Activated naive CD4-positive, alpha-beta T cell treated with anti-CD3 and anti-CD28 coated beads for 36 hours (primary cell): ENCODE measurements around the gene DYRK3. TPM values are rescaled to one million over a fixed set of nuclear protein-coding genes. Genes with fewer than 3 reads are reported as not detected.
"Not testable (repeated sequence)": the region's sequence is repeated elsewhere in the genome, so short reads cannot be mapped to it uniquely, and the experiment has no call there.

ENCODE experiments used
- CTCF ChIA-PET: fragments of 350-600 bp; sonication (Branson Sonifier 250); formaldehyde crosslinking; loops from one replicate; lab custom pipeline; 2021; ENCODE audit warnings: antibody characterized with exemption; lab: Charles Lee
- DNase-seq: peaks from one replicate; pipeline ENCODE4 v3.0.0-alpha.2; 2020
- H3K27ac Mint-ChIP-seq: one replicate; pipeline ENCODE4 v1.8.0; 2021; ENCODE audit warnings: mild to moderate bottlenecking, mixed read lengths
- H3K27me3 Mint-ChIP-seq: one replicate; pipeline ENCODE4 v1.8.0; 2021; ENCODE audit warnings: low read depth, mixed read lengths
- H3K36me3 Mint-ChIP-seq: one replicate; pipeline ENCODE4 v1.8.0; 2021; ENCODE audit warnings: low read depth, mixed read lengths
- H3K4me1 Mint-ChIP-seq: one replicate; pipeline ENCODE4 v1.8.0; 2021; ENCODE audit warnings: low read depth, mixed read lengths
- H3K4me3 Mint-ChIP-seq: one replicate; pipeline ENCODE4 v1.8.0; 2021; ENCODE audit warnings: mild to moderate bottlenecking, moderate library complexity, mixed read lengths
- H3K9me3 Mint-ChIP-seq: one replicate; pipeline ENCODE4 v1.8.0; 2021; ENCODE audit warnings: mixed read lengths
- intact Hi-C: fragments of 100-400 bp; cut with micrococcal nuclease; formaldehyde crosslinking; loops from one replicate; pipeline ENCODE4 v1.15.1; 2023
- total RNA-seq, 2 experiments: library from RNA; stranded (reverse); gene quantifications; one replicate each; pipeline ENCODE4 v1.2.3, GENCODE V29; 2021

DYRK3 gene
- total RNA-seq, 2 experiments from 2014 or later: 6.5 to 6.7 TPM

DNA sequence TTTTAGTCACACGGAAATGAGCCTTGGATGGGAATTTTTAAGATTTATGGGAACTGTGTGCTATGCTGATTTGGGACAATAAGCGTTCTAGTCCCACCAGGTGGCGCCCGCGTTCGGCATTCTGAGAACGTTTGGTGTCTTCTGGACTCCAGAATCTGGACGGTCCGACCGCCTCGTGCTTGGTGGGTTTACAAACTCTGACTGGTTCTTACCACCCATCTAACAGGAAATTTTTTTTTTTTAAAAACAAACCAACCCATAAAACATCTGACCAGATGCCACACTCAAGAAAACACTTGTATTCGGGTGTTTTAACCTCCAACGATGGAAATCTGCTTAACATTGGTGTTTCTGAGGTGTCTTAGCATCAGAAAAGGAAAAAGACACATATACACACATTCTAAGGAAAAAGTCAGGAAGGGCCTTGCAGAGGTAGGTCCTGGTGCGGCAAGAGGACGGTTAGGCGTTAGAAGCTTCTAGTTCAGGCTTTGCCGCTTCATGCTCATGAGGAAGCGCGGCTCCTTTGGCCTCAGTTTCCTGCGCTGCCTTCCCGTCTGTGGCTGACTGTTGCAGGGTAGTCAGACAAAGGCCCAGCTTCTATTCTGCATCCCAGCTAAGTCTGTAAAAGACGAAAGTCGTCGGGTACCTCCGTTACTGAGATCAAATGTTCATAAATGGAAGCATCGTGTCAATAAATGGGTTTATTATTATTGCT is 814 bp upstream of the DYRK3 start:
- H3K9me3 Mint-ChIP-seq: no peaks in the 10 kb centered on the region
- H3K4me3 Mint-ChIP-seq: peak overlapping the region; percentile 83
- H3K27me3 Mint-ChIP-seq: peaks cover 19% of the 10 kb centered on the region
- CTCF ChIA-PET: interaction anchor here (0.7 to 6.6 kb wide), 27 partner anchors 11 to 348 kb away, joined by 3 to 133 read pairs (median 5); partner anchors contain the start of gene EIF2D
- peaks cover 4% of the 10 kb centered on the region for H3K36me3 Mint-ChIP-seq
- intact Hi-C loops: loop anchor here (1.0 to 2.0 kb wide), 10 partner anchors 22 to 348 kb away; partner anchors contain the start of genes EIF2D and MAPKAPK2
- peak overlapping the region; percentile 92 for H3K27ac Mint-ChIP-seq
- H3K4me1 Mint-ChIP-seq: peaks cover 27% of the 10 kb centered on the region
- DNase-seq: peak; percentile 87

DNA sequence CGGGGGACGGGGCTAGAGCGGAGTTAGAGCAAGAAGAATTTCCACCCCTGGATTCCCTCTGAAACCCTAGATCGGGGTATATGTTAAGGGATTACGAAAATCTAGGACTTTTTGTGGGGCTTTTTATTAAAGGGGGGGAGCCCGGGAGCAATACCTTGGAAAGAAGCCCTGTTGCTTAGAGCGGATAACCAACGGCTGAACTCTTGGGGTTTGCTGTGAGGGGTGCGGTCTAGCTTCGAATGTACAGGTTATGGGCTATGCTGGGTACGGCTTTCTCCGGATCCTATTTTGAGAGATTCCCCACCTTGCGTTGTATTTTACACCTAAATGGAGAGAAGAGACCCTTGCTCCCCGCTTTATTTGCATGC is 626 bp downstream of the DYRK3 start:
- CTCF ChIA-PET: interaction anchor here (1.0 to 6.6 kb wide), 15 partner anchors 9 to 173 kb away, joined by 3 to 133 read pairs (median 8); partner anchors contain the start of gene EIF2D
- peak overlapping the region; percentile 83 for H3K4me3 Mint-ChIP-seq
- H3K36me3 Mint-ChIP-seq: peaks cover 6% of the 10 kb centered on the region
- no peaks in the 10 kb centered on the region for H3K9me3 Mint-ChIP-seq
- peaks cover 27% of the 10 kb centered on the region for H3K4me1 Mint-ChIP-seq
- peak; percentile 21 for DNase-seq
- peaks cover 19% of the 10 kb centered on the region for H3K27me3 Mint-ChIP-seq
- no peak overlapping the region for H3K27ac Mint-ChIP-seq
- intact Hi-C loops: loop anchor here (1.0 to 2.0 kb wide), 7 partner anchors 24 to 347 kb away; partner anchors contain the start of genes EIF2D and MAPKAPK2

DNA sequence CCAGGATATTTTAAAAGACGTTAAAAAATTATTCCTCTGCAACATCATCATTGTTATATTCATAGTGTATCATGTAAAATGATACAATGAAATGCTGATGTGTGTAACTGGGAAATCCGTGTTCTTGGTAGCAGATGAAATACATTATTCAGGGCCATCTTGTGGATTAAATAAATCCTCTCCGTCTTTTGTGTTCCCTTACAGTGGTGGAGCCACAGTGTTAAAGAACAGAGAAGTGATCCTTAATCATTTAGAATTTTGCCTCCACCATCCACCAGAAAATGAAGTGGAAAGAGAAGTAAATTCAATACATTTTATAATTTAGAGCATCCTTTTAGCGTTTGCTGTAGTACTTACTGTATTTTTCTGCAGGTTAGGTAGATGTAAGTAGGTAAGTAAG is 1.3 kb downstream of the DYRK3 start:
- H3K36me3 Mint-ChIP-seq: peaks cover 7% of the 10 kb centered on the region
- peaks cover 16% of the 10 kb centered on the region for H3K27me3 Mint-ChIP-seq
- H3K9me3 Mint-ChIP-seq: no peaks in the 10 kb centered on the region
- H3K27ac Mint-ChIP-seq: no peak overlapping the region
- CTCF ChIA-PET: interaction anchor here (0.7 to 6.6 kb wide), 5 partner anchors 21 to 157 kb away, joined by 3 to 133 read pairs (median 8); no protein-coding TSS in a partner anchor
- peak overlapping the region; percentile 14 for H3K4me3 Mint-ChIP-seq
- H3K4me1 Mint-ChIP-seq: peaks cover 27% of the 10 kb centered on the region
- DNase-seq: no peak
- intact Hi-C loops: no loop called here

DNA sequence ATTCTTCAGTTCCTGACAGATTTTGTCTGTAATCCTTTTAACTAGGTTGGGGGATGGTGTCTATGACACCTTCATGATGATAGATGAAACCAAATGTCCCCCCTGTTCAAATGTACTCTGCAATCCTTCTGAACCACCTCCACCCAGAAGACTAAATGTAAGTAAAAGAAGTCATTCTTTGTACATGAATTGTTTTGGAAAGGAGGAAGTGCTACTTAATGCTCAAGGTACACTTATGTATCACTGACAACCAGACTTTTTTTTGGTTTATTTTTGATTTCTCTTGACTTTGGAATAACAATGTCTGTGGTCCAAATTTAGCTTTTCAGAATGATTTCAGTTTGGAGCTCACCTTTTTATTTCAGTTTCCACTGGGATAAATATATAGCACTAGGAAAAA is 2.3 kb downstream of the DYRK3 start:
- no peaks in the 10 kb centered on the region for H3K9me3 Mint-ChIP-seq
- intact Hi-C loops: no loop called here
- H3K36me3 Mint-ChIP-seq: peaks cover 9% of the 10 kb centered on the region
- H3K4me3 Mint-ChIP-seq: no peak overlapping the region
- H3K27me3 Mint-ChIP-seq: peaks cover 12% of the 10 kb centered on the region
- H3K4me1 Mint-ChIP-seq: peaks cover 27% of the 10 kb centered on the region
- H3K27ac Mint-ChIP-seq: no peak overlapping the region
- CTCF ChIA-PET: interaction anchor here (0.8 to 6.6 kb wide), 7 partner anchors 21 to 199 kb away, joined by 3 to 133 read pairs (median 4); no protein-coding TSS in a partner anchor
- no peak for DNase-seq

DNA sequence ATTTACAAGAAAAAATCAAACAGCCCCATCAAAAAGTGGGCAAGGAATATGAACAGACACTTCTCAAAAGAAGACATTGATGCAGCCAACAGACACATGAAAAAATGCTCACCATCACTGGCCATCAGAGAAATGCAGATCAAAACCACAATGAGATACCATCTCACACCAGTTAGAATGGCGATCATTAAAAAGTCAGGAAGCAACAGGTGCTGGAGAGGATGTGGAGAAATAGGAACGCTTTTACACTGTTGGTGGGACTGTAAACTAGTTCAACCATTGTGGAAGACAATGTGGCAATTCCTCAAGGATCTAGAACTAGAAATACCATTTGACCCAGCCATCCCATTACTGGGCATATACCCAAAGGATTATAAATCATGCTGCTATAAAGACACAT is 6.7 kb downstream of the DYRK3 start:
- H3K4me1 Mint-ChIP-seq, DNase-seq, H3K9me3 Mint-ChIP-seq, intact Hi-C loops, CTCF ChIA-PET, H3K27me3 Mint-ChIP-seq, H3K4me3 Mint-ChIP-seq, H3K27ac Mint-ChIP-seq: not testable (repeated sequence)
- H3K36me3 Mint-ChIP-seq: peaks cover 12% of the 10 kb centered on the region

DNA sequence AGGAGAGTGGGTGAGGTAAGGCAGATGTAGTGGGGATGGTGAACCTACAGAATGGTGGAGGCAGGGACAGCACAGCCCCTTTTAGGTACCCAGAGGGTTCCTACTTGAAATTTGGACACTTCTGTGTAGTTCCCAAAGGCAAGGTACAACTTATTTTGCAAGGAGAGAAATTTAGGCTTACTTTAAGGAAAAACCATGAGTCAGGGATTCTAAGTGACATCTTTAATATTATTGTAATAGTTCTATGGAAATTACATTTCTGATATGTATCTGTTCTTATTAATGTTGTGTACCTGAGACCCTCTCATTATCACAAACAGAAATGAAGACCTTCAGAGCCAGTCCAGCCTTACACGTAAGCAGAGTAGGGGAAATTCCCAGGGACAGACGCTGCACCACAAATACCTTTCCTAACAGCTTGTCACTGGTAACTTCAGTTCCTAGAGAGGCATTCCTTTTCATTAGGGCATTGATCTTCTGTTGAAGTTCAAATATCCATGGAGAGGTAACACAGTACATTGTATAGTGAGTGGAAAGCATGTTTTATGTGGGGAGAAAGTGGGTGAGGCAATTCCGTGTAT is 7.9 kb downstream of the DYRK3 start:
- CTCF ChIA-PET: interaction anchor here (2.7 kb wide), 1 partner anchor 20 kb away, joined by 9 read pairs; no protein-coding TSS in a partner anchor
- DNase-seq: no peak
- Mint-ChIP-seq H3K27me3 (peaks cover 5% of the 10 kb centered on the region), H3K9me3 (no peaks in the 10 kb centered on the region), H3K27ac (no peak overlapping the region), H3K4me1 (peaks cover 3% of the 10 kb centered on the region), H3K4me3 (no peak overlapping the region), H3K36me3 (peaks cover 24% of the 10 kb centered on the region)
- intact Hi-C loops: no loop called here

DNA sequence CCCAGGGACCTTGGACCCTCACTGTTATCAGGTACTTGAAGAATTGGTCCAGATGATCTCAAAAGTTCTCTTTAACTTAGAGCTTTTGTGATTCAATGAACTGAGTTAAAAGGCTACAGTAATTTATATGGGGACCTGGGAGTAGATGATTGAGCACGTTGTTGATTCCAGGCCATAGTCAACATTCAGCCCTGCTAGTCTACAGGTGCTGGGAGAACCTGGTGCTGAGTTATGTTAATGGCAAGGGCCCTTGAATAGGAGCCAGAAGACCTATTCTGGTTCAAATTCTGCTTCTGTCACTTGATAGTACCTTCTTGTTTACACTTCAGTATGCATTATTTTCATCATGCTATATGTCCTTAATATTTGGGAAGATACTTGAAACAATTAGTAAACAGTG is 11.2 kb downstream of the DYRK3 start:
- Mint-ChIP-seq H3K4me3 (no peak overlapping the region), H3K27me3 (peaks cover 2% of the 10 kb centered on the region), H3K27ac (no peak overlapping the region), H3K4me1 (peaks cover 3% of the 10 kb centered on the region), H3K9me3 (no peaks in the 10 kb centered on the region), H3K36me3 (peaks cover 19% of the 10 kb centered on the region)
- CTCF ChIA-PET: interaction anchor here (0.8 to 6.6 kb wide), 2 partner anchors 13 to 335 kb away, joined by 3 to 54 read pairs; no protein-coding TSS in a partner anchor
- intact Hi-C loops: no loop called here
- no peak for DNase-seq

DNA sequence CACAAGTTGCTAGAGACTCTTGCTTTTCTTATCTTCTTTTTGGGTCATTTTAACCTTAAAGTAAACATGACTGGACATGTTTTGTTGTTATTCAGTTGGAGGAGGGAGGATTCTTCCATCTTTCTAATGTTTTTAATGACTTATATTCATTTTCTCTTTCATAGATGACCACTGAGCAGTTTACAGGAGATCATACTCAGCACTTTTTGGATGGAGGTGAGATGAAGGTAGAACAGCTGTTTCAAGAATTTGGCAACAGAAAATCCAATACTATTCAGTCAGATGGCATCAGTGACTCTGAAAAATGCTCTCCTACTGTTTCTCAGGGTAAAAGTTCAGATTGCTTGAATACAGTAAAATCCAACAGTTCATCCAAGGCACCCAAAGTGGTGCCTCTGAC is 11.9 kb downstream of the DYRK3 start:
- Mint-ChIP-seq H3K36me3 (peaks cover 17% of the 10 kb centered on the region), H3K27me3 (peaks cover 2% of the 10 kb centered on the region), H3K9me3 (no peaks in the 10 kb centered on the region), H3K4me1 (peaks cover 3% of the 10 kb centered on the region), H3K4me3 (no peak overlapping the region), H3K27ac (no peak overlapping the region)
- no peak for DNase-seq
- CTCF ChIA-PET: interaction anchor here (0.8 to 6.6 kb wide), 3 partner anchors 12 to 26 kb away, joined by 3 to 54 read pairs (median 27); no protein-coding TSS in a partner anchor
- intact Hi-C loops: no loop called here

DNA sequence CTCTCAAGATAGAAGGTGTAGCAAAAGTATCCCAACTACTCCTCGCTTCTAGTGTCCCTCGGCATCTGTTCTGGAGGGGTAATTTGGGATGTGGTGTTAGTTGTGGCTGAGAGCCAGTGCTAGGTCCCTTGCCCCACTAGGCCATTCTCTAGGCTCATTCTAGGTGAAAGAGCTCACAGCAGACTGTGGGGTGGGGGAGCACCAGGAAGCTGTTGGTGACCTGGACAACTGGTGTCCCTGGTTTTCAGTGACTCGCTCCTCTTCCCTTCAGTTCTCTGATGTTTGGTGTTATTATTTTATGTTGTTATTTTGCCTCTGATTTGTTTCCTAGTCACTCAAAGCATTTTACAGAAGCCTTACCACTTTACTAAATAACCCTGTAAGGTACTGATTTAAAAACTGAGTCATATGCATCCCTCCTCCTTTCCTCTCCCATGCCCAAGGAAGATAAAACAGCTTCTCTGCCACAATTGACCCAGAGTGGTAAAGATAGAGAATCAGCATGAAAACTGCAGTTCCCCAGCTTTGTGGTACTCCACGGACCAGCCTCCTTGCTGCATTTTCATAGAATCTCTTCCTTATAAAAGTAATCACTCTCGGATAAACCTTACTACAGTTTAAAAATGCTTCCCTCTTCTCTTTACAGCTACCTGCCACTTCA is 14.1 kb downstream of the DYRK3 start:
- Mint-ChIP-seq H3K4me3 (no peak overlapping the region), H3K9me3 (no peaks in the 10 kb centered on the region), H3K4me1 (no peaks in the 10 kb centered on the region), H3K27me3 (no peaks in the 10 kb centered on the region), H3K27ac (no peak overlapping the region), H3K36me3 (peaks cover 16% of the 10 kb centered on the region)
- intact Hi-C loops: no loop called here
- CTCF ChIA-PET: interaction anchor here (0.9 to 6.6 kb wide), 5 partner anchors 10 to 159 kb away, joined by 3 to 54 read pairs (median 8); partner anchors contain the start of gene DYRK3
- DNase-seq: no peak

DNA sequence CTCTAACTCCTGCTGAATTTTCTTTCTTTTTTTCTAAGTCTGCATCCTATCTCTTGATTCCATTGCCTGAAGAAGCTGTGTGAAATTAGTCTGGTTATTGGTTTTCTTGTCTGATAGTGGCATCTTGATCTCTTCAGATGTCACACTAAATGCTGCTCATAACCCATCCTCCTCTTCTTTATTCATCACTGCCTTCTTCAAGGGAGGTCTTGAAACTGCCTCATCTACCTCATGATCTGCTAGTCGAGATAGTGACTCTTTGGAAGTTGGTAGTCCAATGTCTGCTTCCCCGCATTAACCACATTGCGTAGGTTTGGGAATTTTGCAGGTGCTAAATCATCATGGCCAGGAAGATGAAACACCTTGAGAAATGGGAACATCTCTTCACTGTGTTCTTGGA is 15.7 kb downstream of the DYRK3 start:
- no peaks in the 10 kb centered on the region for H3K9me3 Mint-ChIP-seq
- H3K4me1 Mint-ChIP-seq: no peaks in the 10 kb centered on the region
- peaks cover 16% of the 10 kb centered on the region for H3K36me3 Mint-ChIP-seq
- no peaks in the 10 kb centered on the region for H3K27me3 Mint-ChIP-seq
- no peak overlapping the region for H3K27ac Mint-ChIP-seq
- CTCF ChIA-PET: interaction anchor here (1.3 kb wide), 1 partner anchor 12 kb away, joined by 5 read pairs; no protein-coding TSS in a partner anchor
- intact Hi-C loops: no loop called here
- no peak overlapping the region for H3K4me3 Mint-ChIP-seq
- no peak for DNase-seq

DNA sequence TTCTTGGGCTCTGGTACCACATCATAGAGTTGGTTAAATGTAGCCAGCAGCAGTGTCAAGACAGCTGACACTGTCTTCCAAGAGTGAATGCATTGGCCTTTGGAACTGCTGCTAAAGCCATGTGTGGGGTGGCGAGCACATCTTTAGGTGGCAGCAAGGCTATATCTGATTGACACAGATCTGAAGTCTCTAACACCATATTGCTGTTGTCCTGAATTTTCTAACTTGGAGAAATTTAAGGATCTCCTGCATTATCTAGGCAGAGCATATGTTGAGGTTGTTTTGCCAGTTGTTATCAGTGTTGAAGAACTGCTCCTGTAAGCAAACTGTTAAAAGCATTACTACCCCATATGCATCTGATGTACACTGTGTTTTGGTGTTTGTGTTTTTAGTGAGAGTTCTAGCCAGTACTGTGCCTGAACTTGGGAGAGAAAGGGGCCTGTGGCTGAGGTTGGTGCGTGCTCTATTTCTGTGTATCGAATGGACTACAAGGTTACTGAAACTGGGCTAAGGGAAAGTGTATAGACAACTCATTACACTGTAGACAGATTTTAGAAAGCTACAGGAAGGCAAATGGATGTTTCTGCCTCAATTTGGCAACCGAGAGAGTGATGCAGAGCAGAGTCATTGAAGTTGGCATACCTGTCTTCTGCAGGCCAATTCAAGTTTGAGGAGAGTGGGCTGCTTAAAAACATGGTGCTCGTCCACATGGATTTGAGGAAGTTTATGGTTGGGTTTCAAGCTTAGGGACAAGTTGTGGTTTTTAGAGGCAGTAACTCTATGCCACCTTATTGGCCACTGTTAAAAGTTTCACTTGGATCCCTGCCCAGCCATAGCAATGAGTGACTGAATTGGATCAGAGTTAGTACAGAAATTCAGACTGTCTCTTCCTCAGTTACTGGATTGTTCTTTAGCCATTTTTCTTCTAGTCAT is 16.9 kb downstream of the DYRK3 start:
- H3K36me3 Mint-ChIP-seq: peaks cover 11% of the 10 kb centered on the region
- no peak overlapping the region for H3K27ac Mint-ChIP-seq
- no peak overlapping the region for H3K4me3 Mint-ChIP-seq
- no peak for DNase-seq
- H3K9me3 Mint-ChIP-seq: no peaks in the 10 kb centered on the region
- intact Hi-C loops: no loop called here
- CTCF ChIA-PET: interaction anchor here (1.3 to 5.0 kb wide), 3 partner anchors 11 to 61 kb away, joined by 3 to 35 read pairs (median 5); no protein-coding TSS in a partner anchor
- H3K4me1 Mint-ChIP-seq: no peaks in the 10 kb centered on the region
- peaks cover 6% of the 10 kb centered on the region for H3K27me3 Mint-ChIP-seq
